ENCODE measurements around the gene ETV3L. TPM values are rescaled to one million over a fixed set of nuclear protein-coding genes. Genes with fewer than 3 reads are reported as not detected.

ETV3L gene
- total RNA-seq, 1 experiment from 2014 or later, result not detected

DNA sequence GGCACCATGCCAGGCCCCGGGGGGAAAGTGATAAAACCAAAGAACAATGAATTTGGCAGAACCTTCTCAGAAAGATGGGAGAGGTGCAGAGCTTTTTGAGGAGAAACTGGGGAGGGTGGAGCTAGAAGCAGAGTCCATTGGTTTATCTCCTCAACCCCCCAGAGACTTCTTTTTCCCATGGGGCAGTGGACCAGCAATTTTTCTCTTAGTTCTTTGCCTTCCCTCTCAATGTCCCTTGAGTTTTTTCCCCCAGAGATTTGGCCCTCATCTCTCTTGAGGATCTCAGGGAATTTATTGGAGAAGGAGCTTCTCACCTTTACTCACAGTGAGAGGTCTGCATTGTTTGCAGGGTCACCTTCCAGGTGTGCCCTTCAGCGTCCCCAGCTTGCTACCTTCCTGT is 48.8 kb downstream of the ETV3L start:
- ChIA-PET RAD21 (ENCODE audit: low non-redundant PET in 1 of 2, low total read pairs in 2 of 2, uncharacterized antibody in 2 of 2, unreplicated experiment in 2 of 2) (no interaction called here), POLR2A (no interaction called here), CTCF (no interaction called here)
- DNase-seq (ENCODE audit: low read depth, low spot score) (no peak), ATAC-seq (no peak)
- H3K36me3 ChIP-seq (ENCODE audit: control insufficient read depth in 1 of 2, insufficient read depth in 2 of 2, low read length in 2 of 2), result no peaks in the 10 kb centered on the region
- no peak overlapping the region for H3K4me2 ChIP-seq (ENCODE audit: low read length)
- no peak overlapping the region for H2AFZ ChIP-seq (ENCODE audit: low read depth, low read length, poor library complexity, severe bottlenecking)
- no peaks in the 10 kb centered on the region for H3K27me3 ChIP-seq (ENCODE audit: insufficient read depth, low read length)
- H3K9ac ChIP-seq (ENCODE audit: low read length), result no peak overlapping the region
- BruUV-seq (replicated peaks), result no TSS peak
- H4K20me1 ChIP-seq (ENCODE audit: insufficient read depth), result no peaks in the 10 kb centered on the region
- peaks cover 3 to 6% of the 10 kb centered on the region in 2 experiments; a peak in 3 of 4 replicates for H3K4me1 ChIP-seq (ENCODE audit: control insufficient read depth in 1 of 2, insufficient read depth in 2 of 2, low read length in 2 of 2)
- H3K79me2 ChIP-seq (ENCODE audit: insufficient read depth, low read length), result no peaks in the 10 kb centered on the region
- H3K9me3 ChIP-seq (ENCODE audit: control insufficient read depth in 1 of 2, insufficient read depth in 1 of 2, low read depth in 1 of 2, low read length in 2 of 2), result no peaks in the 10 kb centered on the region; a peak in 1 of 4 replicates
- TF ChIP-seq FOSL1 (IDR thresholded peaks at IDR 0.05; ENCODE audit: low read depth) (no peak), CEBPB (IDR thresholded peaks at IDR 0.05; ENCODE audit: low read depth) (no peak), POLR2AphosphoS5 (IDR thresholded peaks at IDR 0.05; ENCODE audit: low read depth, low read length) (no peak), JUND (IDR thresholded peaks at IDR 0.05) (no peak), EZH2phosphoT487 (IDR thresholded peaks at IDR 0.05; ENCODE audit: borderline replicate concordance) (no peak), ZNF274 (IDR thresholded peaks at IDR 0.05; ENCODE audit: low read depth, low read length) (no peak), SRF (IDR thresholded peaks at IDR 0.05; ENCODE audit: low read depth) (no peak), CBX3 (IDR thresholded peaks at IDR 0.05; ENCODE audit: low read depth) (no peak), SIN3A (IDR thresholded peaks at IDR 0.05; ENCODE audit: low read depth) (no peak), EGR1 (IDR thresholded peaks at IDR 0.05; ENCODE audit: low read depth) (no peak), TCF7L2 (IDR thresholded peaks at IDR 0.05; ENCODE audit: borderline replicate concordance, extremely low read depth, insufficient read depth, insufficient read length) (no peak), ELF1 (IDR thresholded peaks at IDR 0.05; ENCODE audit: borderline replicate concordance, low read depth) (no peak), SP1 (IDR thresholded peaks at IDR 0.05; ENCODE audit: low read depth) (no peak), EZH2 (IDR thresholded peaks at IDR 0.05) (no peak), YY1 (IDR thresholded peaks at IDR 0.05; ENCODE audit: extremely low read depth, insufficient replicate concordance, low read depth, low read length) (no peak), ZFX (IDR thresholded peaks at IDR 0.05) (no peak), RAD21 (IDR thresholded peaks at IDR 0.05; ENCODE audit: low read depth) (no peak)
- TF ChIP-seq, protein P1, sequence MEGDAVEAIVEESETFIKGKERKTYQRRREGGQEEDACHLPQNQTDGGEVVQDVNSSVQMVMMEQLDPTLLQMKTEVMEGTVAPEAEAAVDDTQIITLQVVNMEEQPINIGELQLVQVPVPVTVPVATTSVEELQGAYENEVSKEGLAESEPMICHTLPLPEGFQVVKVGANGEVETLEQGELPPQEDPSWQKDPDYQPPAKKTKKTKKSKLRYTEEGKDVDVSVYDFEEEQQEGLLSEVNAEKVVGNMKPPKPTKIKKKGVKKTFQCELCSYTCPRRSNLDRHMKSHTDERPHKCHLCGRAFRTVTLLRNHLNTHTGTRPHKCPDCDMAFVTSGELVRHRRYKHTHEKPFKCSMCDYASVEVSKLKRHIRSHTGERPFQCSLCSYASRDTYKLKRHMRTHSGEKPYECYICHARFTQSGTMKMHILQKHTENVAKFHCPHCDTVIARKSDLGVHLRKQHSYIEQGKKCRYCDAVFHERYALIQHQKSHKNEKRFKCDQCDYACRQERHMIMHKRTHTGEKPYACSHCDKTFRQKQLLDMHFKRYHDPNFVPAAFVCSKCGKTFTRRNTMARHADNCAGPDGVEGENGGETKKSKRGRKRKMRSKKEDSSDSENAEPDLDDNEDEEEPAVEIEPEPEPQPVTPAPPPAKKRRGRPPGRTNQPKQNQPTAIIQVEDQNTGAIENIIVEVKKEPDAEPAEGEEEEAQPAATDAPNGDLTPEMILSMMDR (IDR thresholded peaks at IDR 0.05 in 2 of 3, conservative IDR thresholded peaks at IDR 0.05 in 1 of 3; ENCODE audit: borderline replicate concordance in 1 of 3, insufficient read depth in 1 of 3, low read depth in 2 of 3, low read length in 2 of 3), result no peak
- TF ChIP-seq, protein P2, sequence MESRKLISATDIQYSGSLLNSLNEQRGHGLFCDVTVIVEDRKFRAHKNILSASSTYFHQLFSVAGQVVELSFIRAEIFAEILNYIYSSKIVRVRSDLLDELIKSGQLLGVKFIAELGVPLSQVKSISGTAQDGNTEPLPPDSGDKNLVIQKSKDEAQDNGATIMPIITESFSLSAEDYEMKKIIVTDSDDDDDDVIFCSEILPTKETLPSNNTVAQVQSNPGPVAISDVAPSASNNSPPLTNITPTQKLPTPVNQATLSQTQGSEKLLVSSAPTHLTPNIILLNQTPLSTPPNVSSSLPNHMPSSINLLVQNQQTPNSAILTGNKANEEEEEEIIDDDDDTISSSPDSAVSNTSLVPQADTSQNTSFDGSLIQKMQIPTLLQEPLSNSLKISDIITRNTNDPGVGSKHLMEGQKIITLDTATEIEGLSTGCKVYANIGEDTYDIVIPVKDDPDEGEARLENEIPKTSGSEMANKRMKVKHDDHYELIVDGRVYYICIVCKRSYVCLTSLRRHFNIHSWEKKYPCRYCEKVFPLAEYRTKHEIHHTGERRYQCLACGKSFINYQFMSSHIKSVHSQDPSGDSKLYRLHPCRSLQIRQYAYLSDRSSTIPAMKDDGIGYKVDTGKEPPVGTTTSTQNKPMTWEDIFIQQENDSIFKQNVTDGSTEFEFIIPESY (IDR thresholded peaks at IDR 0.05; ENCODE audit: extremely low read depth, insufficient replicate concordance, low read length), result no peak
- TF ChIP-seq, protein P3, sequence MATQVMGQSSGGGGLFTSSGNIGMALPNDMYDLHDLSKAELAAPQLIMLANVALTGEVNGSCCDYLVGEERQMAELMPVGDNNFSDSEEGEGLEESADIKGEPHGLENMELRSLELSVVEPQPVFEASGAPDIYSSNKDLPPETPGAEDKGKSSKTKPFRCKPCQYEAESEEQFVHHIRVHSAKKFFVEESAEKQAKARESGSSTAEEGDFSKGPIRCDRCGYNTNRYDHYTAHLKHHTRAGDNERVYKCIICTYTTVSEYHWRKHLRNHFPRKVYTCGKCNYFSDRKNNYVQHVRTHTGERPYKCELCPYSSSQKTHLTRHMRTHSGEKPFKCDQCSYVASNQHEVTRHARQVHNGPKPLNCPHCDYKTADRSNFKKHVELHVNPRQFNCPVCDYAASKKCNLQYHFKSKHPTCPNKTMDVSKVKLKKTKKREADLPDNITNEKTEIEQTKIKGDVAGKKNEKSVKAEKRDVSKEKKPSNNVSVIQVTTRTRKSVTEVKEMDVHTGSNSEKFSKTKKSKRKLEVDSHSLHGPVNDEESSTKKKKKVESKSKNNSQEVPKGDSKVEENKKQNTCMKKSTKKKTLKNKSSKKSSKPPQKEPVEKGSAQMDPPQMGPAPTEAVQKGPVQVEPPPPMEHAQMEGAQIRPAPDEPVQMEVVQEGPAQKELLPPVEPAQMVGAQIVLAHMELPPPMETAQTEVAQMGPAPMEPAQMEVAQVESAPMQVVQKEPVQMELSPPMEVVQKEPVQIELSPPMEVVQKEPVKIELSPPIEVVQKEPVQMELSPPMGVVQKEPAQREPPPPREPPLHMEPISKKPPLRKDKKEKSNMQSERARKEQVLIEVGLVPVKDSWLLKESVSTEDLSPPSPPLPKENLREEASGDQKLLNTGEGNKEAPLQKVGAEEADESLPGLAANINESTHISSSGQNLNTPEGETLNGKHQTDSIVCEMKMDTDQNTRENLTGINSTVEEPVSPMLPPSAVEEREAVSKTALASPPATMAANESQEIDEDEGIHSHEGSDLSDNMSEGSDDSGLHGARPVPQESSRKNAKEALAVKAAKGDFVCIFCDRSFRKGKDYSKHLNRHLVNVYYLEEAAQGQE (IDR thresholded peaks at IDR 0.05; ENCODE audit: low read depth), result no peak
- H3K27ac ChIP-seq (ENCODE audit: low read depth, low read length), result no peak overlapping the region
- intact Hi-C loops (cut with micrococcal nuclease), result no loop called here
- H3K9me2 ChIP-seq (ENCODE audit: insufficient read depth), result no peaks in the 10 kb centered on the region
- no peak overlapping the region for H3K4me3 ChIP-seq (replicated peaks in 1 of 2; ENCODE audit: low read depth in 1 of 2, low read length in 2 of 2)

Measured in HCT116 (cell line).